T follicular helper cell (primary cell): ENCODE results near the gene SDF4.
"Not testable (repeated sequence)": the region's sequence is repeated elsewhere in the genome, so short reads cannot be mapped to it uniquely, and the experiment has no call there.

ENCODE experiments used
- DNase-seq: peaks from one replicate; pipeline ENCODE4 v3.0.0-alpha.2; 2020; ENCODE audit warnings: low read depth

Gene SDF4

GRCh38 chr1:1199141-1199960, 32.5 kb downstream of the SDF4 start:
- DNase-seq: no peak

GRCh38 chr1:1198423-1199140, 33.2 kb downstream of the SDF4 start:
- no peak for DNase-seq

GRCh38 chr1:1197551-1198422, 34.0 kb downstream of the SDF4 start:
- no peak for DNase-seq

GRCh38 chr1:1197188-1197500, 34.7 kb downstream of the SDF4 start:
- no peak for DNase-seq

GRCh38 chr1:1196431-1197187, 35.2 kb downstream of the SDF4 start:
- no peak for DNase-seq

- DNase-seq: not testable (repeated sequence)
Observed at GRCh38 chr1:1195726-1196125, 36.1 kb downstream of the SDF4 start.

GRCh38 chr1:1194723-1195122, 37.1 kb downstream of the SDF4 start:
- no peak for DNase-seq

GRCh38 chr1:1191734-1192133, 40.1 kb downstream of the SDF4 start:
- no peak for DNase-seq

- no peak for DNase-seq
Observed at GRCh38 chr1:1189111-1189510, 42.7 kb downstream of the SDF4 start.

- DNase-seq: no peak
Observed at GRCh38 chr1:1187938-1188337, 43.9 kb downstream of the SDF4 start.

GRCh38 chr1:1185101-1185765, 46.6 kb downstream of the SDF4 start:
- no peak for DNase-seq

- DNase-seq: no peak
Observed at GRCh38 chr1:1183833-1184775, 47.7 kb downstream of the SDF4 start.

- no peak for DNase-seq
Observed at GRCh38 chr1:1183221-1183747, 48.5 kb downstream of the SDF4 start.

- DNase-seq: no peak
Observed at GRCh38 chr1:1182491-1183220, 49.1 kb downstream of the SDF4 start.

GRCh38 chr1:1181938-1182410, 49.8 kb downstream of the SDF4 start:
- DNase-seq: no peak

GRCh38 chr1:1181129-1181937, 50.5 kb downstream of the SDF4 start:
- no peak for DNase-seq

- DNase-seq: no peak
Observed at GRCh38 chr1:1179983-1180861, 51.6 kb downstream of the SDF4 start.
